HepG2 (cell line): ENCODE results near the gene PTRHD1. TPM values are rescaled to one million over a fixed set of nuclear protein-coding genes. Genes with fewer than 3 reads are reported as not detected.

Experiments used
- HMGA1 ChIP-seq: sonication (generic); formaldehyde crosslinking; conservative IDR thresholded peaks from 2 replicates; pipeline ENCODE4 v1.4.0; 2020; ENCODE audit warnings: missing genetic modification reagents
- HOXA9 ChIP-seq: sonication (generic); formaldehyde crosslinking; IDR thresholded peaks from 2 replicates; pipeline ENCODE4 v1.8.1; 2022; ENCODE audit warnings: missing genetic modification reagents, mild to moderate bottlenecking, moderate library complexity, borderline replicate concordance
- JDP2 ChIP-seq: sonication (generic); formaldehyde crosslinking; IDR thresholded peaks from 2 replicates; pipeline ENCODE4 v1.8.1; 2022; ENCODE audit warnings: missing genetic modification reagents, borderline replicate concordance
- MAF1 ChIP-seq: sonication (generic); formaldehyde crosslinking; IDR thresholded peaks from 2 replicates; pipeline ENCODE4 v1.5.0; 2020; ENCODE audit warnings: missing genetic modification reagents, borderline replicate concordance
- PHB2 ChIP-seq: fragments of 450-650 bp; IDR thresholded peaks from 2 replicates; pipeline ENCODE4 v1.6.1; 2018; ENCODE audit not compliant: partially characterized antibody
- POLR2AphosphoS2 ChIP-seq: IDR thresholded peaks from 2 replicates; pipeline ENCODE4 v1.6.1; 2011; ENCODE audit warnings: low read depth, low read length, improper control_type of control experiment
- SRF ChIP-seq: IDR thresholded peaks from 2 replicates; pipeline ENCODE4 v1.6.1; 2011; ENCODE audit warnings: mild to moderate bottlenecking, low read depth, low read length, moderate library complexity
- TCF12 ChIP-seq, 2 experiments: fragments of 450-650 bp in 1 of 2; sonication (generic) in 1 of 2; formaldehyde crosslinking in 1 of 2; IDR thresholded peaks; 2 replicates each; pipeline versions ENCODE4 v1.6.1 to v1.8.0; 2017 to 2022; ENCODE audit warnings: antibody characterized with exemption in 1 of 2, mild to moderate bottlenecking in 1 of 2, missing genetic modification reagents in 1 of 2, moderate library complexity in 1 of 2
- THYN1 ChIP-seq: sonication (generic); formaldehyde crosslinking; IDR thresholded peaks from 2 replicates; pipeline ENCODE4 v1.8.1; 2023; ENCODE audit warnings: low read depth, mild to moderate bottlenecking, moderate library complexity, missing genetic modification reagents, borderline replicate concordance
- YY1 ChIP-seq: IDR thresholded peaks from 2 replicates; pipeline ENCODE4 v1.6.1; 2011; ENCODE audit warnings: low read length, low read depth, moderate library complexity, mild to moderate bottlenecking; ENCODE audit not compliant: insufficient read depth, insufficient replicate concordance
- ZBTB42 ChIP-seq: sonication (generic); formaldehyde crosslinking; IDR thresholded peaks from 2 replicates; pipeline ENCODE4 v1.5.0; 2020; ENCODE audit warnings: mild to moderate bottlenecking, missing genetic modification reagents
- ZBTB7B ChIP-seq: sonication (generic); formaldehyde crosslinking; IDR thresholded peaks from 2 replicates; pipeline ENCODE4 v1.4.0; 2020; ENCODE audit warnings: missing genetic modification reagents
- ZMYM4 ChIP-seq: sonication (generic); formaldehyde crosslinking; IDR thresholded peaks from 2 replicates; pipeline ENCODE4 v1.8.1; 2023; ENCODE audit warnings: mild to moderate bottlenecking, missing genetic modification reagents
- ZNF432 ChIP-seq: sonication (generic); formaldehyde crosslinking; IDR thresholded peaks from 2 replicates; pipeline ENCODE4 v1.5.0; 2020; ENCODE audit warnings: missing genetic modification reagents, mild to moderate bottlenecking, borderline replicate concordance
- ZNF879 ChIP-seq: sonication (generic); formaldehyde crosslinking; IDR thresholded peaks from 2 replicates; pipeline ENCODE4 v1.8.1; 2023; ENCODE audit warnings: missing genetic modification reagents
- polyA plus RNA-seq, 8 experiments: library from polyadenylated mRNA; depleted of rRNA in 3 of 8; stranded (reverse) in 7 of 8; unstranded in 1 of 8; fragments of >200 nt; fragmentation: Illumina TruSeq in 4 of 8; extraction: Trizol in 4 of 8; gene quantifications; 2 replicates each; pipeline versions ENCODE4 v1.2.1 to v1.2.3, GENCODE V29; 2011 to 2016; ENCODE audit warnings: low read depth in 4 of 8, missing spikeins in 1 of 8, mixed read lengths in 1 of 8; ENCODE audit not compliant: insufficient read depth in 1 of 8
- total RNA-seq, 5 experiments: library from RNA; depleted of rRNA; stranded (reverse); fragments of >200 nt; fragmentation: Illumina TruSeq; extraction: Trizol; gene quantifications; 2 replicates each; pipeline ENCODE4 v1.2.3, GENCODE V29; 2016; ENCODE audit warnings: low read depth in 1 of 5
- TF ChIP-seq, protein P1 (sequence below): sonication (generic); formaldehyde crosslinking; IDR thresholded peaks from 2 replicates; pipeline ENCODE4 v1.4.0; 2020; ENCODE audit warnings: missing genetic modification reagents, borderline replicate concordance
- TF ChIP-seq, protein P2 (sequence below): sonication (generic); formaldehyde crosslinking; IDR thresholded peaks from 2 replicates; pipeline ENCODE4 v1.5.0; 2020; ENCODE audit warnings: missing genetic modification reagents, mild to moderate bottlenecking, borderline replicate concordance
- TF ChIP-seq, protein P3 (sequence below): sonication (generic); formaldehyde crosslinking; IDR thresholded peaks from 2 replicates; pipeline ENCODE4 v1.4.0; 2020; ENCODE audit warnings: low read depth, mild to moderate bottlenecking, missing genetic modification reagents
- TF ChIP-seq, protein P4 (sequence below): sonication (generic); formaldehyde crosslinking; IDR thresholded peaks from 2 replicates; pipeline ENCODE4 v1.4.0; 2020; ENCODE audit warnings: mild to moderate bottlenecking, missing genetic modification reagents

The PTRHD1 gene
- total and polyA plus RNA-seq, 2 of the 13 experiments (the other 11 are each of a cell fraction or from before 2014, with no cell fraction given): 72.6 to 90.8 TPM

DNA sequence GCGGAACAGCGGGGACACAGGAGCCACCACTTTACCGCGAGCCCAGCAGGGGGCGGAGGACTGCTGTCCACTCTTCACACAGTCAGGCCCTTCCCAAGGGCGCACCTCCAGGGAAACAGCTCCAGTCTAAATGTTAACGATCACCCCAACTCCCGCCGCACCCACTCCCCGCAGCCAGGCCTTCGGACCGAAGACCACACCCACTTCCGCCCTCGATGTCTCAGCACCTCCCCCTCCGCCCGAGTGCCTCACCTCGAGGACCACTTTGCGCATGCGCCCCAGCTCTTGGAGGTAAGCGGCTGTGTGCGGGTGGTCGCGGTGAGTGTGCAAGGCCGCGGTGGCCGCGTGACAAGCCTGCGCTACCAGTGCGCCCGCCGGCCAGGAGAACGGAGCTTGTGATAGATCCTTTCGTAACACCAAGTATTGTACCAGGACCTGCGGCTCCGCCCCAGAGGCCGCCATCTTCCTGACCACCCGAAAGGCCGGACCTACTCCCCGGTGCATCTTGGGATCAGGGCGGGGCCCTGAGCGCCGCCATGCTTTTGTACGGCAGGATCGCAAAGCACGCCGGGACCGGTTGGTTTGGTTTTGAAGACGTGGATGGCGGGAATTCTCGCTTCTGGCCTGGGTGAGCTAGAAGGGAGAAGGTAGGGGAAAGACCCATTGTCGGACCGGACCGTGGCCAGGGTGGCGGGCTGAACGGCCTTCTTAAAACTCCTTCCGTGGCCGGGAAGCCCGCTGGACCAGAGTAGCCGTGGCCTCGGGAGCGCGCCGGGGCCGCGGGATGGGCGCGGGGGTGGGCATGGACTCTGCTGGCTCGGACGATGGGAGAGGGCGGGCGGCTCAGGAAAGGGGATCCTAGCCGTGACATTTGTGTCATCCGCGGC lies at the start of gene PTRHD1, which contains the start of gene CENPO (continued):
- TF ChIP-seq, protein P1, sequence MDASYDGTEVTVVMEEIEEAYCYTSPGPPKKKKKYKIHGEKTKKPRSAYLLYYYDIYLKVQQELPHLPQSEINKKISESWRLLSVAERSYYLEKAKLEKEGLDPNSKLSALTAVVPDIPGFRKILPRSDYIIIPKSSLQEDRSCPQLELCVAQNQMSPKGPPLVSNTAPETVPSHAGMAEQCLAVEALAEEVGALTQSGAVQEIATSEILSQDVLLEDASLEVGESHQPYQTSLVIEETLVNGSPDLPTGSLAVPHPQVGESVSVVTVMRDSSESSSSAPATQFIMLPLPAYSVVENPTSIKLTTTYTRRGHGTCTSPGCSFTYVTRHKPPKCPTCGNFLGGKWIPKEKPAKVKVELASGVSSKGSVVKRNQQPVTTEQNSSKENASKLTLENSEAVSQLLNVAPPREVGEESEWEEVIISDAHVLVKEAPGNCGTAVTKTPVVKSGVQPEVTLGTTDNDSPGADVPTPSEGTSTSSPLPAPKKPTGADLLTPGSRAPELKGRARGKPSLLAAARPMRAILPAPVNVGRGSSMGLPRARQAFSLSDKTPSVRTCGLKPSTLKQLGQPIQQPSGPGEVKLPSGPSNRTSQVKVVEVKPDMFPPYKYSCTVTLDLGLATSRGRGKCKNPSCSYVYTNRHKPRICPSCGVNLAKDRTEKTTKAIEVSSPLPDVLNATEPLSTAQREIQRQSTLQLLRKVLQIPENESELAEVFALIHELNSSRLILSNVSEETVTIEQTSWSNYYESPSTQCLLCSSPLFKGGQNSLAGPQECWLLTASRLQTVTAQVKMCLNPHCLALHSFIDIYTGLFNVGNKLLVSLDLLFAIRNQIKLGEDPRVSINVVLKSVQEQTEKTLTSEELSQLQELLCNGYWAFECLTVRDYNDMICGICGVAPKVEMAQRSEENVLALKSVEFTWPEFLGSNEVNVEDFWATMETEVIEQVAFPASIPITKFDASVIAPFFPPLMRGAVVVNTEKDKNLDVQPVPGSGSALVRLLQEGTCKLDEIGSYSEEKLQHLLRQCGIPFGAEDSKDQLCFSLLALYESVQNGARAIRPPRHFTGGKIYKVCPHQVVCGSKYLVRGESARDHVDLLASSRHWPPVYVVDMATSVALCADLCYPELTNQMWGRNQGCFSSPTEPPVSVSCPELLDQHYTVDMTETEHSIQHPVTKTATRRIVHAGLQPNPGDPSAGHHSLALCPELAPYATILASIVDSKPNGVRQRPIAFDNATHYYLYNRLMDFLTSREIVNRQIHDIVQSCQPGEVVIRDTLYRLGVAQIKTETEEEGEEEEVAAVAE (CRISPR knock-in tag): peak; percentile 47; the same call in 1 of the 2 replicates
- TF ChIP-seq, protein P2, sequence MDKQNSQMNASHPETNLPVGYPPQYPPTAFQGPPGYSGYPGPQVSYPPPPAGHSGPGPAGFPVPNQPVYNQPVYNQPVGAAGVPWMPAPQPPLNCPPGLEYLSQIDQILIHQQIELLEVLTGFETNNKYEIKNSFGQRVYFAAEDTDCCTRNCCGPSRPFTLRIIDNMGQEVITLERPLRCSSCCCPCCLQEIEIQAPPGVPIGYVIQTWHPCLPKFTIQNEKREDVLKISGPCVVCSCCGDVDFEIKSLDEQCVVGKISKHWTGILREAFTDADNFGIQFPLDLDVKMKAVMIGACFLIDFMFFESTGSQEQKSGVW (CRISPR knock-in tag): no peak
- TF ChIP-seq SRF (peak; percentile 41; the same call in 1 of the 2 replicates), YY1 (peak; percentile 100), ZBTB42 (no peak), ZNF879 (CRISPR knock-in tag) (0 out of 2 replicates have a peak, but pooled peaks have one; percentile 75), ZMYM4 (CRISPR knock-in tag) (peak; percentile 98), THYN1 (no peak), POLR2AphosphoS2 (peak; percentile 82; the same call in 1 of the 2 replicates), ZBTB7B (CRISPR knock-in tag) (peak; percentile 73; the same call in 1 of the 2 replicates), JDP2 (CRISPR knock-in tag) (0 out of 2 replicates have a peak, but pooled peaks have one; percentile 63), ZNF432 (no peak), TCF12 (IDR thresholded peaks at IDR 0.05) (no peak), TCF12 (CRISPR knock-in tag; IDR thresholded peaks at IDR 0.05) (peak; percentile 61; the same call in 1 of the 2 replicates), HOXA9 (CRISPR knock-in tag) (peak; percentile 93), MAF1 (peak; percentile 53; the same call in 1 of the 2 replicates), PHB2 (no peak), HMGA1 (CRISPR knock-in tag) (no peak)
- TF ChIP-seq, protein P3, sequence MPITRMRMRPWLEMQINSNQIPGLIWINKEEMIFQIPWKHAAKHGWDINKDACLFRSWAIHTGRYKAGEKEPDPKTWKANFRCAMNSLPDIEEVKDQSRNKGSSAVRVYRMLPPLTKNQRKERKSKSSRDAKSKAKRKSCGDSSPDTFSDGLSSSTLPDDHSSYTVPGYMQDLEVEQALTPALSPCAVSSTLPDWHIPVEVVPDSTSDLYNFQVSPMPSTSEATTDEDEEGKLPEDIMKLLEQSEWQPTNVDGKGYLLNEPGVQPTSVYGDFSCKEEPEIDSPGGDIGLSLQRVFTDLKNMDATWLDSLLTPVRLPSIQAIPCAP (CRISPR knock-in tag): no peak
- TF ChIP-seq, protein P4, sequence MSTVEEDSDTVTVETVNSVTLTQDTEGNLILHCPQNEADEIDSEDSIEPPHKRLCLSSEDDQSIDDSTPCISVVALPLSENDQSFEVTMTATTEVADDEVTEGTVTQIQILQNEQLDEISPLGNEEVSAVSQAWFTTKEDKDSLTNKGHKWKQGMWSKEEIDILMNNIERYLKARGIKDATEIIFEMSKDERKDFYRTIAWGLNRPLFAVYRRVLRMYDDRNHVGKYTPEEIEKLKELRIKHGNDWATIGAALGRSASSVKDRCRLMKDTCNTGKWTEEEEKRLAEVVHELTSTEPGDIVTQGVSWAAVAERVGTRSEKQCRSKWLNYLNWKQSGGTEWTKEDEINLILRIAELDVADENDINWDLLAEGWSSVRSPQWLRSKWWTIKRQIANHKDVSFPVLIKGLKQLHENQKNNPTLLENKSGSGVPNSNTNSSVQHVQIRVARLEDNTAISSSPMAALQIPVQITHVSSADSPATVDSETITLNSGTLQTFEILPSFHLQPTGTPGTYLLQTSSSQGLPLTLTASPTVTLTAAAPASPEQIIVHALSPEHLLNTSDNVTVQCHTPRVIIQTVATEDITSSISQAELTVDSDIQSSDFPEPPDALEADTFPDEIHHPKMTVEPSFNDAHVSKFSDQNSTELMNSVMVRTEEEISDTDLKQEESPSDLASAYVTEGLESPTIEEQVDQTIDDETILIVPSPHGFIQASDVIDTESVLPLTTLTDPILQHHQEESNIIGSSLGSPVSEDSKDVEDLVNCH (CRISPR knock-in tag): no peak
